ENCODE data around the gene SYCP1.
"Not testable (repeated sequence)": the region's sequence is repeated elsewhere in the genome, so short reads cannot be mapped to it uniquely, and the experiment has no call there.

Gene SYCP1

DNA sequence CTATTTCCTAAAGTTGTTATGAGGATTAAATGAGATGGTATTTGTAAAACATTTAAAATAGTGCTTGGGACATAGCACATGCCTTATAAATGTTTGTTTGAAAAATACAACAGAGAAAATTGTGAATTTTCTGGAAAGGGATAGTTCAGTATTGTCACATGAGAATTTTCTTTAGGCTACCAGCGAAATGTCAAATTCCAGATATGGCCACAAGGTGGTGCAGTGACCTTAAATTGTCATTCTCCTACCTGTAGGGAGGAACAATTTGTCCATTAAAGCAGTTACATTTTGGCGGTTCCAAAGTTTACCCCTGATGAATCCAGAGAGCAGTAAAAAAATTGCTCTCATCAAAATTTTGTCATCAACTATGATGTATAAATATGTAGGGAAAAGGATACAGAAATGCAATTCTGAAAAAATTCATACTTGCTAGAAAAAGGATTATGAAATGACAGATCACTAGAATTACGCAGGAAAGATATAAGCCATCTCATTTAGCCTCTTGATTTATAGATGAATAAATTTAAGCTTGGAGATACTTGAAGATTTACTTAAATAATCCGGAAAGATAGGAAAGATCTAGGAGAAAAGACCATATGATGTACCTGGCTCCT is 124.7 kb downstream of the SYCP1 start:
- peak; percentile 38 for DNase-seq (ENCODE audit: low read depth)

DNA sequence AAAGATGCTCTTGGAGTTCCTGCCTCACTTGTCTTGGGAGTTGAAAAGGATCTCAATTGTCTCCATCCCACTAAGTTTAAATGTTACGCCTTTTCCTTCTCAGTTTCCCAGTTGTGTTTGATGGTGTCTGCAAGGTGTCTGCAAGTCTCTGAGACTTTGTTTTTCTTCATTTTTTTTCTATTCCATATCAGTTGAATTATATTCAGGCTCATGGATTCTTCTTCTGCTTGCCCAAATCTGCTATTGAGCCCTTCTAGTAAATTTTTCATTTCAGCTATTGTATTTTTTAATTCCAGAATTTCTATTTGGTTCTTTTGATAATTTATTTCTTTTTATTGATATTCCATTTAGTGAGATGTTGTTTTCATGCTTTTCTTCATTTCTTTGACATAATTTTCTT is 127.6 kb downstream of the SYCP1 start:
- no peak for DNase-seq (ENCODE audit: low read depth)

- DNase-seq (ENCODE audit: low read depth), result no peak
Measured at GRCh38 chr1:114986286-114986685, 131.6 kb downstream of the SYCP1 start.

GRCh38 chr1:114988095-114988494 is 133.4 kb downstream of the SYCP1 start:
- DNase-seq (ENCODE audit: low read depth), result no peak

DNA sequence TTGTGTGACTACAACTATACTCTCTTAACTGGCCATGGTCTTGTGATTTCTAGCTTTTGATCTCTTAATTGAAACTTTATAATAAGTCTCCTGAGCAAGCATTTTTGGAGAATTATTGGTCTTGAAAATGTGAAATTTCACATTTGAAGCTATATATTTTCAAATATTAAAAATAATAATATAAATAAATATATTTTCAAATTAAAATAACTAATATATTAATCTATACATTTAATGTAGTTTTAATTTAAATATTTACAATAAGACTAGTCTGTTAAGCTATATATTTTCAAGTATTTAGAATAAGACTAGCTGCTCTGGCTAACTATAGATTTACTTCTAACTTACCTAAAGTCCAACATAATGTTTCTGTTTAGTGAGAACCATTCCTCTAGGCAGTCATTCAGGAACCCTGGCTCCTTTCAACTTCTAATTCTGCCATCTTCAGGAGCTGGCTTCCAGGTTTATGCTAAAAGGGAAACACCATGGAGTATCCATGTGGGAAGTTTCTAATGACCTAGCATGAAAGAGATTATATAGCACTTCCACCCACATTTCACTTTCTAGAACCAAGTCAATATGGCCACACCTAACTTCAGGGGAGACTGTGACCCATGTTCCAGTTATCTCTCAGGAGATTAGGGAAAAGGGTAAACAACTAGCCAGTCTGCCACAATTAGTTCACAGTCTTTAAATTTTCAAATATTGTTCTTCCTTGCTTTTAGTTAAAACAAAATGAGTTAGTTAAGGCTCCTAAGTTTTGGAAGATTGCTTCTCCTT is 143.0 kb downstream of the SYCP1 start:
- no peak for DNase-seq (ENCODE audit: low read depth)

DNA sequence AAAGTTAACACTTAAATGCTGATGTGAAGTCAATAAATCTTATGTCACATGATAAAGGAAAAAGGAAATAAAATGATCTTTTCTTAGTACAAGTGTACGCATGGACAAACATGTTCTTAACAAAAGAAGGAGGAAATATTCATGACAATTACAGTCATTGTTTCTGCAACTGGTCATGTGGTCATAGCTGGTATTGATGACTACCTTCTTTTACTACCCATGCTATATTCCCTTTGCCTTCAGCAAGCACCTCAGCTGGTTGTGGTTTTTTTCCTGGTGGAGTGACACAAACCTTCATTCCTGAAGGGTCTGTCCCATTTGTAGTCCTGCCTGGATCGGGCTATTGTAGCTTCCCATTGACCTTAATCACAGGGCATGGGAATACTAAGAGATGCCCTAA is 151.5 kb downstream of the SYCP1 start:
- no peak for DNase-seq (ENCODE audit: low read depth)

- DNase-seq (ENCODE audit: low read depth), result no peak
Measured at GRCh38 chr1:115012006-115012405, 157.3 kb downstream of the SYCP1 start.

DNA sequence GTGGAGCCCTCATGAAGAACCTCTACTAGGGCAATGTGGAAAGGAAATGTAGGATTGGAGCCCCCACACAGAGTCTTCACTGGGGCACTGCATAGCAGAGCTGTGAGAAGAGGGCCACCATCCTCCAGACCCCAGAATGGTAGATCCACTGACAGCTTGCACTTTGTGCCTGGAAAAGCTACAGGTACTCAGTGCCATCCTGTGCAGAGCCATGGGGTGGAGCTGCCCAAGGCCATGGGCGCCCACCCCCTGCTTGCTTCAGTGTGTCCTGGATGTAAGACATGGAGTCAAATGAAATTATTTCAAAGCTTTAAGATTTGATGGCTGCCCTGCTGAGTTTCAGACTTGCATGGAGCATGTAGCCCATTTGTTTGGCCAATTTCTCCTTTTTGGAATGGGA is 157.8 kb downstream of the SYCP1 start:
- DNase-seq (ENCODE audit: low read depth), result no peak

- DNase-seq (ENCODE audit: low read depth), result no peak
Measured at GRCh38 chr1:115013792-115014191, 159.1 kb downstream of the SYCP1 start.

DNA sequence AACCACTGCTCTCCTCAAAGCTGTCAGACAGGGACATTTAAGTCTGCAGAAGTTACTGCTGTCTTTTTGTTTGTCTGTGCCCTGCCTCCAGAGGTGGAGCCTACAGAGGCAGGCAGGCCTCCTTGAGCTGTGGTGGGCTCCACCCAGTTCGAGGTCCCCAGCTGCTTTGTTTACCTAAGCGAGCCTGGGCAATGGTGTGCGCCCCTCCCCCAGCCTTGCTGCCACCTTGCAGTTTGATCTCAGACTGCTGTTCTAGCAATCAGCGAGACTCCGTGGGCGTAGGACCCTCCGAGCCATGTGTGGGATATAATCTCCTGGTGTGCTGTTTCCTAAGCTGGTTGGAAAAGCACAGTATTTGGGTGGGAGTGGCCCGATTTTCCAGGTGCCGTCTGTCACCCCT is 164.9 kb downstream of the SYCP1 start:
- not testable (repeated sequence) for DNase-seq (ENCODE audit: low read depth)

GRCh38 chr1:115021145-115021544 is 166.5 kb downstream of the SYCP1 start:
- no peak for DNase-seq (ENCODE audit: low read depth)

GRCh38 chr1:115023593-115023992 is 168.9 kb downstream of the SYCP1 start:
- no peak for DNase-seq (ENCODE audit: low read depth)

GRCh38 chr1:115029526-115029925 is 174.9 kb downstream of the SYCP1 start, which contains the start of gene TSHB:
TSS of gene TSHB (plus strand) at chr1:115029826. CDS start at chr1:115033363, 3,537 bp downstream.
- DNase-seq (ENCODE audit: low read depth), result no peak

DNA sequence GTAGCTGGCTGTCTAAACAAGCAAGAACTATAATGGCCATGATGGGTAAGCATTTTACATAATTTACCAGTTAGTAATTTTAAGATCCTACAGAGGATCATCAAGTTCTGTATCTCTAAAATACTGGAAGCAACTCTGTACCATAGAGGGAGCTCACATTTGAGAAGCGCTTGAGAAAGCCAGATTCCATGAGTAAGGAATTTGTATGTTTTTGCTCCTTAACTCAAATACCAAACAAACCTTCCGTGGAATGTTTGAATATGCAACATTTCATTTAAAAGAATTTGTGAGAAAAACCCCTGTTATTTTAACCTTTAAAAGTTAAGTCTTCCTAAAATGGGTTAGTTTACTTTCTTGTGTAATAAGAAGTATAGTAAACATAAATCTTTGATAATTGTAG is 176.9 kb downstream of the SYCP1 start:
- DNase-seq (ENCODE audit: low read depth), result no peak

GRCh38 chr1:115035652-115036051 is 181.0 kb downstream of the SYCP1 start:
- DNase-seq (ENCODE audit: low read depth), result no peak

GRCh38 chr1:115036814-115037507 is 182.3 kb downstream of the SYCP1 start:
- no peak for DNase-seq (ENCODE audit: low read depth)

GRCh38 chr1:115040501-115040900 is 185.8 kb downstream of the SYCP1 start:
- no peak for DNase-seq (ENCODE audit: low read depth)

DNA sequence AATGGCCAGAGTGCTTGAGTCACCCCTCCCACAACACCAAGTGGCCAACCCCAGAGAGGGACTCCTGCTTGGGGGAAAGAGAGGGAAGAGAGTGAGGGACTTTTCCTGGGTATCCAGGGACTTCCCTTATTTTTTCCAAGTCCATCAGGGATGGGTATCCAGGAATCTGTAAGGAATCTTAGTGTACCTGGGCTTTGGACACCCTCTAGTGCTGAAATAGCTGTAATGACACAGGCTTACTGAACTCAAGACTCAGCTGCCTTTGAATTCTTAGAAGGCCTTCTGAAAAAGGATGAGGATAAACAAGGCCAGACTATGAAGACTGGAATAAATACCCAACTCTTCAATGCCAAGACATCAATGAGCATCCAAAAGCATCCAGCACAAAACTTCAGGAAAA is 187.0 kb downstream of the SYCP1 start:
- DNase-seq (ENCODE audit: low read depth), result no peak

Data from activated T-helper 9 cell treated with anti-CD3 and anti-CD28 coated beads, Interleukin-2, amount 50 U/mL, for 16 hours (primary cell).